ENCODE results near the gene NOP14.

DNA sequence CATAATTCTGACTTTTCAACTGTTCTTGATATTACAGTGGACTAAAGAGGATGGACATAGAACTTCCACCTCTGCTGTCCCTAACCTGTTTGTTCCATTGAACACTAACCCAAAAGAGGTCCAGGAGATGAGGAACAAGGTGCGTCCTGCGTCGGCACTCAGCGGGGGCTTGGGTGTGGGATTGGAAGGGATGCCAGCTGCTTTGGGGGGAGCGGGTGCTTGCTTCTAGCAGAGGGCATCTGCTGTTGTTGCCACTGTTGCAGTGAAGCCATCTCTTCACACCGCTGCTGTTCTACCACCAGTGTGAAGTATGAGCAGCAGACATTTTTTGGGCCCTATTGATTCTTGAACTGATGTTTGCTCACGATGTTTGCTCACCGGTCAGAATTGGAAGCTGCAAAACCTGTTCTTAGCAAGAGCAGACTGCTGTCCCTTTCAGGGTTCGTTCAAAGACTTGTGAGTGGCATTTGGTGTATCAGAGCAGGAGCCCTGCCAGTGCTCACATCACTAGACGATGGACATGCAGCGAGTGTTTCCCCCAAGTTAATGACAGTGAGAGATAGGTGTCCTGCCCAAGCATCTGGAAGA is 55.4 kb downstream of the NOP14 start:
- TF ChIP-seq, protein P1, sequence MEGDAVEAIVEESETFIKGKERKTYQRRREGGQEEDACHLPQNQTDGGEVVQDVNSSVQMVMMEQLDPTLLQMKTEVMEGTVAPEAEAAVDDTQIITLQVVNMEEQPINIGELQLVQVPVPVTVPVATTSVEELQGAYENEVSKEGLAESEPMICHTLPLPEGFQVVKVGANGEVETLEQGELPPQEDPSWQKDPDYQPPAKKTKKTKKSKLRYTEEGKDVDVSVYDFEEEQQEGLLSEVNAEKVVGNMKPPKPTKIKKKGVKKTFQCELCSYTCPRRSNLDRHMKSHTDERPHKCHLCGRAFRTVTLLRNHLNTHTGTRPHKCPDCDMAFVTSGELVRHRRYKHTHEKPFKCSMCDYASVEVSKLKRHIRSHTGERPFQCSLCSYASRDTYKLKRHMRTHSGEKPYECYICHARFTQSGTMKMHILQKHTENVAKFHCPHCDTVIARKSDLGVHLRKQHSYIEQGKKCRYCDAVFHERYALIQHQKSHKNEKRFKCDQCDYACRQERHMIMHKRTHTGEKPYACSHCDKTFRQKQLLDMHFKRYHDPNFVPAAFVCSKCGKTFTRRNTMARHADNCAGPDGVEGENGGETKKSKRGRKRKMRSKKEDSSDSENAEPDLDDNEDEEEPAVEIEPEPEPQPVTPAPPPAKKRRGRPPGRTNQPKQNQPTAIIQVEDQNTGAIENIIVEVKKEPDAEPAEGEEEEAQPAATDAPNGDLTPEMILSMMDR (IDR thresholded peaks at IDR 0.05): no peak
- no peak for TF ChIP-seq POLR2A (IDR thresholded peaks at IDR 0.05)

Data from breast epithelium (tissue), 3 donors.